Measurements from ENCODE around the gene PCTP.

The PCTP gene

GRCh38 chr17:55743103-55743679 is 7.7 kb upstream of the PCTP start:
- DNase-seq (ENCODE audit: low read depth) = peak; percentile 15
- H3K4me3 ChIP-seq (ENCODE audit: low read depth, low read length) = no peak overlapping the region
- TF ChIP-seq CTCF (IDR thresholded peaks at IDR 0.05; ENCODE audit: insufficient read depth, low read depth, low read length, missing control alignments) = no peak

- DNase-seq (ENCODE audit: low read depth) = no peak
- TF ChIP-seq CTCF (IDR thresholded peaks at IDR 0.05; ENCODE audit: insufficient read depth, low read depth, low read length, missing control alignments) = no peak
- no peak overlapping the region for H3K4me3 ChIP-seq (ENCODE audit: low read depth, low read length)
Observed at GRCh38 chr17:55745258-55745657, 5.6 kb upstream of the PCTP start.

- no peak overlapping the region for H3K4me3 ChIP-seq (ENCODE audit: low read depth, low read length)
- no peak for TF ChIP-seq CTCF (IDR thresholded peaks at IDR 0.05; ENCODE audit: insufficient read depth, low read depth, low read length, missing control alignments)
- DNase-seq (ENCODE audit: low read depth) = no peak
Observed at GRCh38 chr17:55746466-55746865, 4.4 kb upstream of the PCTP start.

GRCh38 chr17:55747209-55747608 is 3.6 kb upstream of the PCTP start:
- no peak for DNase-seq (ENCODE audit: low read depth)
- TF ChIP-seq CTCF (IDR thresholded peaks at IDR 0.05; ENCODE audit: insufficient read depth, low read depth, low read length, missing control alignments) = no peak
- H3K4me3 ChIP-seq (ENCODE audit: low read depth, low read length) = no peak overlapping the region

GRCh38 chr17:55748841-55749240 is 2.0 kb upstream of the PCTP start:
- no peak overlapping the region for H3K4me3 ChIP-seq (ENCODE audit: low read depth, low read length)
- TF ChIP-seq CTCF (IDR thresholded peaks at IDR 0.05; ENCODE audit: insufficient read depth, low read depth, low read length, missing control alignments) = no peak
- no peak for DNase-seq (ENCODE audit: low read depth)

GRCh38 chr17:55749985-55750384 is 866 bp upstream of the PCTP start:
- no peak overlapping the region for H3K4me3 ChIP-seq (ENCODE audit: low read depth, low read length)
- no peak for DNase-seq (ENCODE audit: low read depth)
- TF ChIP-seq CTCF (IDR thresholded peaks at IDR 0.05; ENCODE audit: insufficient read depth, low read depth, low read length, missing control alignments) = no peak

GRCh38 chr17:55751720-55752250 is 934 bp downstream of the PCTP start:
- peak overlapping the region; percentile 93 for H3K4me3 ChIP-seq (ENCODE audit: low read depth, low read length)
- no peak for DNase-seq (ENCODE audit: low read depth)
- TF ChIP-seq CTCF (IDR thresholded peaks at IDR 0.05; ENCODE audit: insufficient read depth, low read depth, low read length, missing control alignments) = no peak
